HEK293 (cell line): ENCODE results near the gene CHGA.

Experiments
- CTCF ChIA-PET: fragments of 350-600 bp; formaldehyde crosslinking; extraction: SDS; loops from one replicate; lab custom pipeline; 2021; ENCODE audit warnings: antibody characterized with exemption; lab: Yijun Ruan, JAX
- POLR2A ChIA-PET: fragments of 300-600 bp; formaldehyde crosslinking; extraction: SDS; loops from one replicate; lab custom pipeline; 2020; ENCODE audit warnings: antibody characterized with exemption, inconsistent platforms; lab: Yijun Ruan, JAX
- H3K27ac ChIP-seq: fragments of 200-500 bp; sonication (Bioruptor generic); 2 replicates; pipeline ENCODE4 v1.5.1; 2014; ENCODE audit warnings: low read depth, low read length, control low read depth, inconsistent platforms; ENCODE audit errors: extremely low read depth
- H3K36me3 ChIP-seq, 2 experiments: fragments of 200-500 bp in 1 of 2; sonication (Bioruptor generic) in 1 of 2; 1 replicate in 1 of 2; 2 replicates in 1 of 2; pipeline ENCODE4 v1.5.1; 2014 to 2017; ENCODE audit warnings: inconsistent platforms in 2 of 2, low read length in 2 of 2; ENCODE audit not compliant: control insufficient read depth in 2 of 2, insufficient read depth in 1 of 2
- H3K4me1 ChIP-seq: fragments of 200-500 bp; sonication (Bioruptor generic); 2 replicates; pipeline ENCODE4 v1.5.1; 2014; ENCODE audit warnings: mild to moderate bottlenecking, low read length, inconsistent platforms; ENCODE audit not compliant: control insufficient read depth, insufficient read depth
- H3K4me3 ChIP-seq: 2 replicates; pipeline ENCODE4 v1.5.1; 2011; ENCODE audit warnings: low read depth, mild to moderate bottlenecking, control low read depth, low read length, moderate library complexity
- H3K9me3 ChIP-seq: fragments of 200-500 bp; sonication (Bioruptor generic); 2 replicates; pipeline ENCODE4 v1.5.1; 2014; ENCODE audit warnings: low read depth, low read length, inconsistent platforms; ENCODE audit not compliant: control insufficient read depth, insufficient read depth
- BCL11B ChIP-seq: fragments of 450-650 bp; formaldehyde crosslinking; IDR thresholded peaks from 2 replicates; pipeline ENCODE4 v1.5.1; 2016; ENCODE audit warnings: low read depth, missing biosample characterization, missing genetic modification characterization
- GLI2 ChIP-seq: fragments of 450-650 bp; formaldehyde crosslinking; IDR thresholded peaks from 2 replicates; pipeline ENCODE4; 2017; ENCODE audit warnings: missing biosample characterization, missing genetic modification characterization, low read depth, borderline replicate concordance
- MYNN ChIP-seq: fragments of 450-650 bp; formaldehyde crosslinking; IDR thresholded peaks from 2 replicates; pipeline ENCODE4 v1.5.1; 2016; ENCODE audit warnings: missing biosample characterization, missing genetic modification characterization, borderline replicate concordance
- MZF1 ChIP-seq: fragments of 450-650 bp; formaldehyde crosslinking; IDR thresholded peaks from 2 replicates; pipeline ENCODE4 v1.5.1; 2017; ENCODE audit warnings: missing biosample characterization, missing genetic modification characterization, borderline replicate concordance
- SCRT2 ChIP-seq: fragments of 450-650 bp; formaldehyde crosslinking; IDR thresholded peaks from 2 replicates; pipeline ENCODE4 v1.5.1; 2016; ENCODE audit warnings: missing biosample characterization, missing genetic modification characterization
- TCF7L2 ChIP-seq: IDR thresholded peaks from 2 replicates; pipeline ENCODE4 v1.6.1; 2011; ENCODE audit warnings: low read depth, mild to moderate bottlenecking, inconsistent platforms, low read length, moderate library complexity, borderline replicate concordance
- TRIM28 ChIP-seq: IDR thresholded peaks from 2 replicates; pipeline ENCODE4 v1.6.1; 2011; ENCODE audit warnings: low read length, control low read depth, borderline replicate concordance
- ZBTB1 ChIP-seq: fragments of 450-650 bp; formaldehyde crosslinking; IDR thresholded peaks from 2 replicates; pipeline ENCODE4 v1.5.1; 2016; ENCODE audit warnings: missing biosample characterization, missing genetic modification characterization
- ZBTB48 ChIP-seq: fragments of 450-650 bp; formaldehyde crosslinking; IDR thresholded peaks from 2 replicates; pipeline ENCODE4 v1.5.1; 2016; ENCODE audit warnings: missing biosample characterization, missing genetic modification characterization
- ZFHX2 ChIP-seq: fragments of 450-650 bp; formaldehyde crosslinking; conservative IDR thresholded peaks from 2 replicates; pipeline ENCODE4 v1.5.1; 2016; ENCODE audit warnings: missing biosample characterization, missing genetic modification characterization
- ZFP37 ChIP-seq: fragments of 450-650 bp; formaldehyde crosslinking; IDR thresholded peaks from 2 replicates; pipeline ENCODE4 v1.5.1; 2016; ENCODE audit warnings: missing biosample characterization, missing genetic modification characterization
- ZNF112 ChIP-seq: fragments of 450-650 bp; formaldehyde crosslinking; IDR thresholded peaks from 2 replicates; pipeline ENCODE4 v1.5.0; 2017; ENCODE audit warnings: missing biosample characterization, missing genetic modification characterization
- ZNF248 ChIP-seq: fragments of 450-650 bp; formaldehyde crosslinking; IDR thresholded peaks from 2 replicates; pipeline ENCODE4 v1.5.1; 2017; ENCODE audit warnings: missing biosample characterization, missing genetic modification characterization
- ZNF473 ChIP-seq: fragments of 450-650 bp; formaldehyde crosslinking; IDR thresholded peaks from 2 replicates; pipeline ENCODE4 v1.5.1; 2017; ENCODE audit warnings: missing biosample characterization, missing genetic modification characterization
- ZNF48 ChIP-seq: fragments of 450-650 bp; formaldehyde crosslinking; IDR thresholded peaks from 2 replicates; pipeline ENCODE4 v1.5.1; 2016; ENCODE audit warnings: missing biosample characterization, missing genetic modification characterization
- ZNF530 ChIP-seq: fragments of 450-650 bp; formaldehyde crosslinking; IDR thresholded peaks from 2 replicates; pipeline ENCODE4 v1.5.1; 2016; ENCODE audit warnings: low read depth, missing biosample characterization, missing genetic modification characterization
- ZNF610 ChIP-seq: fragments of 450-650 bp; formaldehyde crosslinking; IDR thresholded peaks from 2 replicates; pipeline ENCODE4 v1.5.1; 2016; ENCODE audit warnings: missing biosample characterization, missing genetic modification characterization, borderline replicate concordance
- ZNF621 ChIP-seq: fragments of 450-650 bp; formaldehyde crosslinking; IDR thresholded peaks from 2 replicates; pipeline ENCODE4 v1.5.1; 2017; ENCODE audit warnings: missing biosample characterization, missing genetic modification characterization
- ZNF629 ChIP-seq: fragments of 450-650 bp; formaldehyde crosslinking; IDR thresholded peaks from 2 replicates; pipeline ENCODE4 v1.5.1; 2017; ENCODE audit warnings: missing biosample characterization, missing genetic modification characterization
- ZNF670 ChIP-seq: fragments of 450-650 bp; formaldehyde crosslinking; IDR thresholded peaks from 2 replicates; pipeline ENCODE4 v1.5.1; 2016; ENCODE audit warnings: missing biosample characterization, missing genetic modification characterization, low read depth
- ZNF707 ChIP-seq: fragments of 450-650 bp; formaldehyde crosslinking; IDR thresholded peaks from 2 replicates; pipeline ENCODE4 v1.5.1; 2016; ENCODE audit warnings: missing biosample characterization, missing genetic modification characterization
- ZNF830 ChIP-seq: fragments of 450-650 bp; IDR thresholded peaks from 2 replicates; pipeline ENCODE4 v1.5.0; 2018; ENCODE audit warnings: missing biosample characterization, missing genetic modification characterization, low read depth, mild to moderate bottlenecking, moderate library complexity
- ZSCAN30 ChIP-seq: fragments of 450-650 bp; IDR thresholded peaks from 2 replicates; pipeline ENCODE4 v1.5.1; 2018; ENCODE audit warnings: missing biosample characterization, mild to moderate bottlenecking, missing genetic modification characterization, moderate library complexity
- TF ChIP-seq, protein P1 (sequence below): fragments of 450-650 bp; formaldehyde crosslinking; IDR thresholded peaks from 2 replicates; pipeline ENCODE4 v1.5.1; 2016; ENCODE audit warnings: missing biosample characterization, missing genetic modification characterization
- TF ChIP-seq, protein P2 (sequence below): fragments of 450-650 bp; formaldehyde crosslinking; IDR thresholded peaks from 2 replicates; pipeline ENCODE4 v1.5.1; 2016; ENCODE audit warnings: missing biosample characterization, missing genetic modification characterization
- TF ChIP-seq, protein P3 (sequence below): fragments of 450-650 bp; IDR thresholded peaks from 2 replicates; pipeline ENCODE4 v1.5.1; 2018; ENCODE audit warnings: missing biosample characterization, missing genetic modification characterization

Gene CHGA

DNA sequence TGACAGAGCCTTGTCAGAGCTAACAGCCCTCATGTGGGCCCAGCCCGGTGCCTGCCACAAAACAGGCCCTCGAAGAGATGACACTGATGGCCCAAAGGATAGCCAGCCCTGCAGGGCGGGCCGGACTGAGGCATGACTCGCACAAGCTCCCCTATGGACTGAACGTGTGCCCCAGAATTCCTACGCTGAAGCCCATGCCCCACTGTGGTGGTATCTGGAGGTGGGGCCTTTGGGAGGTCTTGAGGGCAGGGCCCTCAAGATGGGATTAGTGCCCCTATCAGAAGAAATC is 38.6 kb downstream of the CHGA start:
- Histone ChIP-seq H3K4me1 (no peaks in the 10 kb centered on the region), H3K27ac (no peak overlapping the region), H3K4me3 (no peak overlapping the region), H3K9me3 (no peaks in the 10 kb centered on the region), H3K36me3 (peaks cover 0 to 29% of the 10 kb centered on the region in 2 experiments; a peak in 1 of 3 replicates)
- CTCF ChIA-PET = interaction anchor here (1.0 kb wide), 1 partner anchor 13 kb away, joined by 3 read pairs; no protein-coding TSS in a partner anchor
- POLR2A ChIA-PET = no interaction called here
- no peak for TF ChIP-seq GLI2 (tag by site-specific recombination)
- TF ChIP-seq SCRT2 = no peak
- no peak for TF ChIP-seq ZNF670 (tag by site-specific recombination)
- no peak for TF ChIP-seq ZNF610
- TF ChIP-seq, protein P1, sequence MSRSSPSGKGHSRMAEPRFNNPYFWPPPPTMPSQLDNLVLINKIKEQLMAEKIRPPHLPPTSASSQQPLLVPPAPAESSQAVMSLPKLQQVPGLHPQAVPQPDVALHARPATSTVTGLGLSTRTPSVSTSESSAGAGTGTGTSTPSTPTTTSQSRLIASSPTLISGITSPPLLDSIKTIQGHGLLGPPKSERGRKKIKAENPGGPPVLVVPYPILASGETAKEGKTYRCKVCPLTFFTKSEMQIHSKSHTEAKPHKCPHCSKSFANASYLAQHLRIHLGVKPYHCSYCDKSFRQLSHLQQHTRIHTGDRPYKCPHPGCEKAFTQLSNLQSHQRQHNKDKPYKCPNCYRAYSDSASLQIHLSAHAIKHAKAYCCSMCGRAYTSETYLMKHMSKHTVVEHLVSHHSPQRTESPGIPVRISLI (tag by site-specific recombination) = no peak
- TF ChIP-seq ZNF248 (tag by site-specific recombination) = no peak
- no peak for TF ChIP-seq ZNF629 (tag by site-specific recombination)
- no peak for TF ChIP-seq ZNF830
- no peak for TF ChIP-seq ZNF621
- TF ChIP-seq ZFP37 (tag by site-specific recombination) = no peak
- no peak for TF ChIP-seq BCL11B (tag by site-specific recombination)
- no peak for TF ChIP-seq ZSCAN30 (tag by site-specific recombination)
- no peak for TF ChIP-seq TCF7L2
- TF ChIP-seq, protein P2, sequence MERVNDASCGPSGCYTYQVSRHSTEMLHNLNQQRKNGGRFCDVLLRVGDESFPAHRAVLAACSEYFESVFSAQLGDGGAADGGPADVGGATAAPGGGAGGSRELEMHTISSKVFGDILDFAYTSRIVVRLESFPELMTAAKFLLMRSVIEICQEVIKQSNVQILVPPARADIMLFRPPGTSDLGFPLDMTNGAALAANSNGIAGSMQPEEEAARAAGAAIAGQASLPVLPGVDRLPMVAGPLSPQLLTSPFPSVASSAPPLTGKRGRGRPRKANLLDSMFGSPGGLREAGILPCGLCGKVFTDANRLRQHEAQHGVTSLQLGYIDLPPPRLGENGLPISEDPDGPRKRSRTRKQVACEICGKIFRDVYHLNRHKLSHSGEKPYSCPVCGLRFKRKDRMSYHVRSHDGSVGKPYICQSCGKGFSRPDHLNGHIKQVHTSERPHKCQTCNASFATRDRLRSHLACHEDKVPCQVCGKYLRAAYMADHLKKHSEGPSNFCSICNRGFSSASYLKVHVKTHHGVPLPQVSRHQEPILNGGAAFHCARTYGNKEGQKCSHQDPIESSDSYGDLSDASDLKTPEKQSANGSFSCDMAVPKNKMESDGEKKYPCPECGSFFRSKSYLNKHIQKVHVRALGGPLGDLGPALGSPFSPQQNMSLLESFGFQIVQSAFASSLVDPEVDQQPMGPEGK = no peak

DNA sequence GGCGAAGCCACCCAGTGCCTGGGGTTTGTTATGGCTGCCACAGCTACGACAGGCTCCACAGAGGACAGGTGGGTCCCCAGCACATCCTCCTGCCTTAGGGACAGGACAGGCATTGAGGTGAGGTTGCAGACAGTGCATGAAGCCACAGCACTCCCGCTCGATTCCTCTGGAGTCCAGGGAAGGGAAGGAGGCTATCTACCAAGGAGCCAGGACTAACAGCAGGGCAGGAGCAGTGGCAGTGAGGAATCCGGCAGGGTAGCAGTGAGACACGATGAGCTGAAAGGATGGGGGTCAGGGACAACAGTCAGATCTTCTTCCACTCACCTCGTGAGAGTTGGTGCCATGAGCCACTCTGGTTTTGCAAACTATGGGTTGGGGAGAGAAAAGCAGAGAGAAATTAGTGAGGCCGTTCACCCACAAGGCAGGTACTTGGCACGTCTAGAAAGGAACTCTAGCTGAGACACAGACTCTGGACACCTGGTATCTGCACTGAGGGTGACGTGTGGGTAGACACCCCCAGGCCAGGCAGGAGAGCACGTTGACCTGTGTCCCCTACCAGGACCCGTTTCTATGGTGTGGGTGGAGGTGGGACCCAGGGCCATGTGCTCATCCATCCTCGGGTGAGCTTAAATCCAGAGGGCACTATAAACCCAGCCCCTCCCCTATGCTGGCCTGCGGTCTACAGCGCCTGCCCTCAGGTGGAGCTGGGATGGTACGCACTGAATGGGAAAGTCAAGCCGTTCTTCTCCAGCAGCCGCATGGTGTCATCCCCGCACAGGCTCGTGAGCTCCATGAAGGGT is 39.3 kb downstream of the CHGA start:
- POLR2A ChIA-PET = no interaction called here
- no peaks in the 10 kb centered on the region for H3K4me1 ChIP-seq
- no peak for TF ChIP-seq MYNN (tag by site-specific recombination)
- no peak for TF ChIP-seq ZBTB48 (tag by site-specific recombination)
- TF ChIP-seq, protein P3, sequence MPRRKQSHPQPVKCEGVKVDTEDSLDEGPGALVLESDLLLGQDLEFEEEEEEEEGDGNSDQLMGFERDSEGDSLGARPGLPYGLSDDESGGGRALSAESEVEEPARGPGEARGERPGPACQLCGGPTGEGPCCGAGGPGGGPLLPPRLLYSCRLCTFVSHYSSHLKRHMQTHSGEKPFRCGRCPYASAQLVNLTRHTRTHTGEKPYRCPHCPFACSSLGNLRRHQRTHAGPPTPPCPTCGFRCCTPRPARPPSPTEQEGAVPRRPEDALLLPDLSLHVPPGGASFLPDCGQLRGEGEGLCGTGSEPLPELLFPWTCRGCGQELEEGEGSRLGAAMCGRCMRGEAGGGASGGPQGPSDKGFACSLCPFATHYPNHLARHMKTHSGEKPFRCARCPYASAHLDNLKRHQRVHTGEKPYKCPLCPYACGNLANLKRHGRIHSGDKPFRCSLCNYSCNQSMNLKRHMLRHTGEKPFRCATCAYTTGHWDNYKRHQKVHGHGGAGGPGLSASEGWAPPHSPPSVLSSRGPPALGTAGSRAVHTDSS (tag by site-specific recombination) = no peak
- no peak for TF ChIP-seq ZBTB1 (tag by site-specific recombination)
- no peak for TF ChIP-seq ZFHX2
- no peak for TF ChIP-seq ZNF473 (tag by site-specific recombination)
- TF ChIP-seq ZNF48 = no peak
- no peak for TF ChIP-seq ZNF530 (tag by site-specific recombination)
- no peak for TF ChIP-seq ZNF112 (tag by site-specific recombination)
- TF ChIP-seq TRIM28 = no peak
- no peak for TF ChIP-seq ZSCAN30 (tag by site-specific recombination)
- no peak for TF ChIP-seq ZNF707
- TF ChIP-seq MZF1 = no peak
- TF ChIP-seq, all 188 proteins: peak for 0
- H3K4me3 ChIP-seq = no peak overlapping the region
- H3K9me3 ChIP-seq = no peaks in the 10 kb centered on the region
- H3K27ac ChIP-seq = no peak overlapping the region
- CTCF ChIA-PET = interaction anchor here (0.7 to 1.0 kb wide), 2 partner anchors 12 to 151 kb away, joined by 3 read pairs; no protein-coding TSS in a partner anchor
- peaks cover 0 to 23% of the 10 kb centered on the region in 2 experiments; a peak in 1 of 3 replicates for H3K36me3 ChIP-seq
